Cardiac muscle cell (in vitro differentiated cells and primary cell): ENCODE results near the gene UNC5C. TPM values are rescaled to one million over a fixed set of nuclear protein-coding genes. Genes with fewer than 3 reads are reported as not detected.

ENCODE experiments used
- DNase-seq, 2 donors: peaks; one replicate each; pipeline versions ENCODE4 v3.0.0 to v3.0.0-alpha.2; 2010 to 2017; ENCODE audit warnings: low read depth in 1 of 2, low spot score in 1 of 2
- H3K27ac ChIP-seq: fragments of 200-600 bp; sonication (generic); 2 replicates; pipeline ENCODE4 v1.5.1; 2016
- H3K27me3 ChIP-seq: fragments of 200-600 bp; sonication (generic); 2 replicates; pipeline ENCODE4 v1.6.0; 2016; ENCODE audit warnings: control low read depth
- H3K36me3 ChIP-seq: fragments of 200-600 bp; sonication (generic); 2 replicates; pipeline ENCODE4 v1.5.1; 2016; ENCODE audit warnings: control low read depth
- H3K4me1 ChIP-seq: fragments of 200-600 bp; sonication (generic); 2 replicates; pipeline ENCODE4 v1.8.1; 2017; ENCODE audit warnings: low read depth, mild to moderate bottlenecking, mixed run types
- H3K4me3 ChIP-seq: fragments of 200-600 bp; sonication (generic); 2 replicates; pipeline ENCODE4 v1.5.1; 2016; ENCODE audit warnings: mild to moderate bottlenecking
- H3K9me3 ChIP-seq: fragments of 200-600 bp; sonication (generic); 2 replicates; pipeline ENCODE4 v1.5.1; 2017; ENCODE audit warnings: low read depth, mild to moderate bottlenecking, control low read depth
- CTCF ChIP-seq: IDR thresholded peaks from 2 replicates; pipeline ENCODE4 v1.5.1; 2012; ENCODE audit warnings: low read depth, mild to moderate bottlenecking, low read length
- polyA plus RNA-seq: library from polyadenylated mRNA; unstranded; fragments of >200 nt; fragmentation: Nextera tagmentation; extraction: Ambion mirVana; gene quantifications from 2 replicates; pipeline ENCODE4 v1.2.1, GENCODE V29; 2016
- total RNA-seq: library from RNA; depleted of rRNA; stranded (reverse); fragments of >200 nt; gene quantifications from 2 replicates; pipeline ENCODE4 v1.2.3, GENCODE V29; 2016

The UNC5C gene
- total and polyA plus RNA-seq, 2 experiments from 2014 or later: 13.4 to 28.4 TPM

- TF ChIP-seq CTCF: no peak
- Histone ChIP-seq H3K36me3 (no peaks in the 10 kb centered on the region), H3K4me3 (no peak overlapping the region), H3K27ac (no peak overlapping the region), H3K4me1 (peaks cover 25% of the 10 kb centered on the region), H3K9me3 (no peaks in the 10 kb centered on the region), H3K27me3 (no peaks in the 10 kb centered on the region)
- no peak for DNase-seq
Observed at GRCh38 chr4:95251568-95251967, 297.2 kb downstream of the UNC5C start.

- no peaks in the 10 kb centered on the region for H3K27me3 ChIP-seq
- no peak for TF ChIP-seq CTCF
- no peak for DNase-seq
- no peak overlapping the region for H3K4me3 ChIP-seq
- H3K27ac ChIP-seq: peak overlapping the region; percentile 8
- peaks cover 25% of the 10 kb centered on the region for H3K4me1 ChIP-seq
- no peaks in the 10 kb centered on the region for H3K36me3 ChIP-seq
- no peaks in the 10 kb centered on the region for H3K9me3 ChIP-seq
Observed at GRCh38 chr4:95250544-95251137, 298.1 kb downstream of the UNC5C start.

GRCh38 chr4:95249426-95250021 lies 299.2 kb downstream of the UNC5C start:
- no peaks in the 10 kb centered on the region for H3K27me3 ChIP-seq
- H3K4me1 ChIP-seq: peaks cover 25% of the 10 kb centered on the region
- no peak overlapping the region for H3K4me3 ChIP-seq
- TF ChIP-seq CTCF: no peak
- DNase-seq: no peak
- no peaks in the 10 kb centered on the region for H3K36me3 ChIP-seq
- peak overlapping the region; percentile 65 for H3K27ac ChIP-seq
- H3K9me3 ChIP-seq: no peaks in the 10 kb centered on the region

- Histone ChIP-seq H3K4me3 (no peak overlapping the region), H3K36me3 (no peaks in the 10 kb centered on the region), H3K27me3 (no peaks in the 10 kb centered on the region), H3K9me3 (no peaks in the 10 kb centered on the region), H3K4me1 (peaks cover 25% of the 10 kb centered on the region), H3K27ac (peak overlapping the region; percentile 65)
- no peak for TF ChIP-seq CTCF
- DNase-seq: no peak
Observed at GRCh38 chr4:95248720-95249425, 299.9 kb downstream of the UNC5C start.

GRCh38 chr4:95243892-95244291 lies 304.9 kb downstream of the UNC5C start:
- DNase-seq: no peak
- no peak for TF ChIP-seq CTCF
- Histone ChIP-seq H3K4me3 (no peak overlapping the region), H3K27ac (no peak overlapping the region), H3K9me3 (no peaks in the 10 kb centered on the region), H3K36me3 (peaks cover 3% of the 10 kb centered on the region), H3K27me3 (no peaks in the 10 kb centered on the region), H3K4me1 (no peaks in the 10 kb centered on the region)
